ENCODE measurements around the gene FLCN. TPM values are rescaled to one million over a fixed set of nuclear protein-coding genes. Genes with fewer than 3 reads are reported as not detected.
A peak's percentile ranks its signal among the peaks of the same experiment; 100 is the strongest.
"Not testable (repeated sequence)": the region's sequence is repeated elsewhere in the genome, so short reads cannot be mapped to it uniquely, and the experiment has no call there.

The FLCN gene
- total RNA-seq, 8 experiments from 2014 or later: 9.7 to 47.0 (median 27.0) TPM

GRCh38 chr17:17186051-17186450 lies 50.9 kb downstream of the FLCN start:
- in situ Hi-C loops (cut with MboI; ENCODE audit: low pct_unique_long_range_greater_than_20kb in 2 of 9, low sequenced_read_pairs in 9 of 9, unreplicated experiment in 9 of 9): no loop called here
- Histone ChIP-seq H3K27ac (no peak overlapping the region), H3K4me3 (no peak overlapping the region), H3K4me1 (replicated peaks in 1 of 2) (peaks cover 12 to 14% of the 10 kb centered on the region in 2 donors)
- ATAC-seq (replicated peaks in 6 of 8): peak in 5 of 8 experiments; percentile 17 to 80 (median 27)
- WGBS, 10 experiments: 0 to 71% (median 61%) methylated on average over 1 to 3 of the region's 3 CpGs; no CpG with 5 or more reads in 3 of the 10 experiments

DNA sequence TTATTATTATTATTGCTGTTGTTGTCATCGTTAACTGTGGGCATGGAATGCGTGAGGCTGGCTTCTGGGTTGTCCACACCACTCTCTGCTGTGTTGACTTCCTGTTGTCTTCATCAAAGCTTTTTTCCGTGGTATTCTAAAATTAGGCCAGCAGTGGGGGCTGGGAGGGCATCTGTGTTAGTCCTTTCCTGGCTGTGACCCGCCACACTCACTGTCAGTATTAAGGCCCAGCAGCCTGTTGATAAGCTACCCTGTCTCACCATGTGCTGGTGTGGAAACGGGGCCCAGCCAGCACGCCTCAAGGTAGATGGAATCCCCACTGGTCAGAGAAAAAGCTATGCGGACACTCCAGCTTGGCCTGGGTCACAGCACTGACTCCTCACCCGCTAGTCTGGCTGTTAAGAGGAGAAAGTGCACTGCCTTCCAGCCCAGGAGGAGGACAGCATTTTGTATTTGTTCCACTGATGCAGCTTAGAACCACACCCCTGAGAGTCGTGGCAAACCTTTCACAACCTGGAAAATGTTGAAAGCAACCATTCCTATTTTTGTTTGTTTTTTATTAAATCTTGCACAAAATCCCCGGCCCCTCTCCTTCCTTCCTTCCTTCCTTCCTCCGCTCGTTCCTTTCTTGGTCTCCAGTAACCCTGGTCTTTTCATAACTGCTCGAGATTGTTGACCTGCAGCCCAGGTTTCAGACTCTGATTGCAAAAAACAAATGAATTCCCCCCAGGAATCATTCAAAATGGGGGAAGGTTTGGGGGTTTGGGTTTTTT lies 51.8 kb downstream of the FLCN start:
- in situ Hi-C loops (cut with MboI; ENCODE audit: low pct_unique_long_range_greater_than_20kb in 2 of 9, low sequenced_read_pairs in 9 of 9, unreplicated experiment in 9 of 9); H3K4me3 ChIP-seq; H3K27ac ChIP-seq; ATAC-seq (replicated peaks in 6 of 8): not testable (repeated sequence)
- H3K4me1 ChIP-seq (replicated peaks in 1 of 2): peaks cover 12 to 14% of the 10 kb centered on the region in 2 donors
- 75 to 100% (median 89%) methylated on average over 1 to 7 of the region's 13 CpGs; no CpG with 5 or more reads in 2 of the 10 experiments for WGBS, 10 experiments

DNA sequence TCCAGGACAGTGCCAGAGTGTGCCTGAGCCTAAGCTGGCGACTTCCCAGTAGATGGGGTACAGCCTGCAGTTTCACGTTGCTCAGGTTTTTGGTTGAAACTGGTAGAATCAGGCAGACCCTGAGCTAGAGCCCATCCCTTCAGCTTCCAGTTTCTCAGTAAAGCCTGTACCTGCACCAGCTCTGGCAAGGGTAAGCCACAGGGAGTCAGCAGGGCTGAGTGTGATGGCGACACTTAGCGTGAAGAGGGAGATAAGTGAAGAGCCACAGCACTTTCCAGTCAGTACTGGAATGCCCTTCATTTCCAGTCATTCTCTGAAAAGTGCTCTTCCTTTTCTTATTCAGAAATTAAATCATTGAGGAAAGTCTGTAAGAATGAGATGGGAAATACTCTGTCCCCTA lies 53.2 kb downstream of the FLCN start:
- peaks cover 12 to 14% of the 10 kb centered on the region in 2 donors for H3K4me1 ChIP-seq (replicated peaks in 1 of 2)
- WGBS, 10 experiments: 82 to 98% (median 93%) methylated on average over 1 to 4 of the region's 4 CpGs; no CpG with 5 or more reads in 1 of the 10 experiments
- no peak overlapping the region for H3K27ac ChIP-seq
- no peak for ATAC-seq (replicated peaks in 6 of 8)
- in situ Hi-C loops (cut with MboI; ENCODE audit: low pct_unique_long_range_greater_than_20kb in 2 of 9, low sequenced_read_pairs in 9 of 9, unreplicated experiment in 9 of 9): no loop called here
- no peak overlapping the region for H3K4me3 ChIP-seq

DNA sequence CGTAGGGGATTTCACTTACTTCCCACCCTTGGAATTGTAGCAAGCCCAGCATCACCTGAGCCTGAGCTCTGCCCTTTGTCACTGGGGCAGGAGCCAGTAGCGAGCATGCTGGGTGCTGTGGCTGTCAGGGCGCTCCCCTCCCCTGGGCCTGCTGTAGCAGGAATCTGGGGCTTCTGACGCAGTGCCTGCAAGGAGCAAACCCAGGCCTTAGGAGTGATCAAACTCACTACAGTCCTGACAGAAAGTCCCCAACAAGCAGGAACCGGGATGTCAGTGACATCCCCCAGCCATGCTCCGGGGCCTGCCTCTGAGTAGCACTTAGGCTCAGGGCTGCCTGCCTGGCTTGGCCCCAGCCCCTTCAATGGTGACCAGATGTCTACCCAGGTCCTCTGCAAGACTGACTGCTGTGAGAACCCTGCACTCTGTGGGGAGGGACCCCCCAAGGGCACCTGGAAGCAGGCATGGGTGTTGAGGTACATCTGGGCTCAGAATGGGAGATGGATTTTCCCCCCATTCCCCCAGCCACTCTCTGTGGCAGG lies 54.3 kb downstream of the FLCN start:
- ATAC-seq (replicated peaks in 6 of 8): no peak
- 86 to 100% (median 91%) methylated on average over 1 to 5 of the region's 6 CpGs; no CpG with 5 or more reads in 6 of the 10 experiments for WGBS, 10 experiments
- Histone ChIP-seq H3K4me1 (replicated peaks in 1 of 2) (peaks cover 12 to 14% of the 10 kb centered on the region in 2 donors), H3K27ac (no peak overlapping the region), H3K4me3 (no peak overlapping the region)
- in situ Hi-C loops (cut with MboI; ENCODE audit: low pct_unique_long_range_greater_than_20kb in 2 of 9, low sequenced_read_pairs in 9 of 9, unreplicated experiment in 9 of 9): no loop called here

DNA sequence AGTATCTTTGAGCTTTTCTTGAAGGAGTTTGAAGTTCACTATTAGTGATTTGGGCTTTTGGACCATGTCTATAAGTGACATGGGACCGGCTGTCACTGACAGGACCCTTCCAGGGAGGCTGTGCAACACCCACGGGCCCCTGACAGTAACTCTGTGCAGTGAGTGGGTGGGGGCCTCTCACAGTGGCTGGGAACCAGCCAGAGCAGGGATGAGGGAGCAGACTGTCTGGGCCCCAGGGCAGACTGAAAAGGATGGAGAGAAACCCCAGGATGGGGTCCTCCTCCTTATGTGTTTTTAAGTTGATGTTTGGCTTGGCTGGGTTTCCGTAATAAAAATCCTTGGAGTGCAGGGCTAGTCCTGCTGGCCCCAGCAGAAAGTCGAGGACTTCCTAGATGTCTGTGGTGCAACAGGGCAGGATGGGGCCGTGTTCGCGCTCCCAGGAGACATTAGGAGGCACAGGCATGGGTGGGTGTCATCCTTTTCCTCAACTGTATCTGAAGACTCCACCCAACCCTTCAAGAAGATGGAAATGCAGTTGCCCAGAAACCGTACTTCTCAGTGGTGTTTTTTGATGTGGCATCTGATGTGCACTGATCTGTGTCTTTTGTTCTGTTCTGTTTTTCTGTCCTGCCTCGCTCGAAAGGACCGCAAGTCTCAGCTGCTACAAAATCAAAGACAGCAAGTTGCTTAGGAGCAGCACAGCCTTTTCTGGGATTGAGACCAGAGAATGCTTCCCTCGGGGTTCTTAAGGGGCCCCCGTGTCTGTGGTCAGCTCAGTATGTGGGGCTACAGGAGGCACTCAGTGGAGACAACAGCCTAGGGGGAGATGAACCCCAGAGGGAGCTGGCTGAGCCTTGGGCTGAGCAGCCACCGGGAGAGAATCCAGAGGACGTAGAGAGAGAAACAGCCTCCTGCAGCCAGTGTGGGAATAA lies 55.0 kb downstream of the FLCN start:
- H3K27ac ChIP-seq: no peak overlapping the region
- no peak for ATAC-seq (replicated peaks in 6 of 8)
- in situ Hi-C loops (cut with MboI; ENCODE audit: low pct_unique_long_range_greater_than_20kb in 2 of 9, low sequenced_read_pairs in 9 of 9, unreplicated experiment in 9 of 9): no loop called here
- WGBS, 10 experiments: 80 to 100% (median 91%) methylated on average over 1 to 12 of the region's 15 CpGs; no CpG with 5 or more reads in 3 of the 10 experiments
- H3K4me3 ChIP-seq: no peak overlapping the region
- peaks cover 10% of the 10 kb centered on the region in 2 donors for H3K4me1 ChIP-seq (replicated peaks in 1 of 2)

- ATAC-seq (replicated peaks in 6 of 8): no peak
Measured at GRCh38 chr17:17180741-17181525, 56.0 kb downstream of the FLCN start.

GRCh38 chr17:17180141-17180603 lies 56.8 kb downstream of the FLCN start:
- in situ Hi-C loops (cut with MboI; ENCODE audit: low pct_unique_long_range_greater_than_20kb in 2 of 9, low sequenced_read_pairs in 9 of 9, unreplicated experiment in 9 of 9): no loop called here
- Histone ChIP-seq H3K4me1 (replicated peaks in 1 of 2) (no peaks in the 10 kb centered on the region), H3K4me3 (no peak overlapping the region), H3K27ac (no peak overlapping the region)
- 95 to 100% (median 100%) methylated on average over 1 to 7 of the region's 9 CpGs; no CpG with 5 or more reads in 5 of the 10 experiments for WGBS, 10 experiments
- no peak for ATAC-seq (replicated peaks in 6 of 8)

More at GRCh38 chr17:17180741-17181525, 56.0 kb downstream of the FLCN start:
- Histone ChIP-seq H3K4me3 (no peak overlapping the region), H3K27ac (no peak overlapping the region), H3K4me1 (replicated peaks in 1 of 2) (peaks cover 0 to under 1% of the 10 kb centered on the region in 2 donors)
- 81 to 100% (median 95%) methylated on average over 1 to 8 of the region's 13 CpGs; no CpG with 5 or more reads in 3 of the 10 experiments for WGBS, 10 experiments
- in situ Hi-C loops (cut with MboI; ENCODE audit: low pct_unique_long_range_greater_than_20kb in 2 of 9, low sequenced_read_pairs in 9 of 9, unreplicated experiment in 9 of 9): no loop called here

GRCh38 chr17:17179371-17179827 lies 57.6 kb downstream of the FLCN start:
- WGBS, 10 experiments: 100% methylated on average over 1 to 2 of the region's 2 CpGs; no CpG with 5 or more reads in 3 of the 10 experiments
- in situ Hi-C loops (cut with MboI; ENCODE audit: low pct_unique_long_range_greater_than_20kb in 2 of 9, low sequenced_read_pairs in 9 of 9, unreplicated experiment in 9 of 9): no loop called here
- H3K4me3 ChIP-seq: no peak overlapping the region
- no peak for ATAC-seq (replicated peaks in 6 of 8)
- H3K27ac ChIP-seq: no peak overlapping the region
- H3K4me1 ChIP-seq (replicated peaks in 1 of 2): no peaks in the 10 kb centered on the region

DNA sequence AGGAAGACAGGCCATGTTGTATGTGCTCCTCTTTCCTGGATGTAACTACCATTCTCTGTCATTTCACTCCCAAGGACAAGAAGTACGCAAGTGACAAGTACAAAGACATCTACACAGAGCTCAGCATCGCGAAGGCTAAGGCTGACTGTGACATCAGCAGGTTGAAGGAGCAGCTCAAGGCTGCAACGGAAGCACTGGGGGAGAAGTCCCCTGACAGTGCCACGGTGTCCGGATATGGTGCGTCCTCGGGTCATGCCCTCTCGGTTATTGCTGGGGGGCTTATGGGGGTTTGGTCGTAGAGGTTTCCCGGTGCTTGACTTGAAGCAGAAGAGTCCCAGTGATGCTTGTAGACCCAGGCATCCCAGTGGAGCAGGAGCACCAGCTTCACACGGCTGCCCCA lies 59.8 kb downstream of the FLCN start:
- H3K4me1 ChIP-seq (replicated peaks in 1 of 2): no peaks in the 10 kb centered on the region
- H3K4me3 ChIP-seq: no peak overlapping the region
- 77 to 100% (median 90%) methylated on average over 1 to 9 of the region's 12 CpGs; no CpG with 5 or more reads in 5 of the 10 experiments for WGBS, 10 experiments
- in situ Hi-C loops (cut with MboI; ENCODE audit: low pct_unique_long_range_greater_than_20kb in 2 of 9, low sequenced_read_pairs in 9 of 9, unreplicated experiment in 9 of 9): no loop called here
- H3K27ac ChIP-seq: no peak overlapping the region
- ATAC-seq (replicated peaks in 6 of 8): no peak

GRCh38 chr17:17176341-17176740 lies 60.6 kb downstream of the FLCN start:
- Histone ChIP-seq H3K4me3 (no peak overlapping the region), H3K4me1 (replicated peaks in 1 of 2) (no peaks in the 10 kb centered on the region), H3K27ac (no peak overlapping the region)
- in situ Hi-C loops (cut with MboI; ENCODE audit: low pct_unique_long_range_greater_than_20kb in 2 of 9, low sequenced_read_pairs in 9 of 9, unreplicated experiment in 9 of 9): no loop called here
- no peak for ATAC-seq (replicated peaks in 6 of 8)
- WGBS, 10 experiments: 50 to 100% (median 90%) methylated on average over 1 to 5 of the region's 12 CpGs; no CpG with 5 or more reads in 2 of the 10 experiments

GRCh38 chr17:17175917-17176316 lies 61.1 kb downstream of the FLCN start:
- in situ Hi-C loops (cut with MboI; ENCODE audit: low pct_unique_long_range_greater_than_20kb in 2 of 9, low sequenced_read_pairs in 9 of 9, unreplicated experiment in 9 of 9): no loop called here
- H3K27ac ChIP-seq: no peak overlapping the region
- no peak for ATAC-seq (replicated peaks in 6 of 8)
- H3K4me3 ChIP-seq: no peak overlapping the region
- no peaks in the 10 kb centered on the region for H3K4me1 ChIP-seq (replicated peaks in 1 of 2)
- 89 to 97% (median 95%) methylated on average over 3 to 8 of the region's 12 CpGs; no CpG with 5 or more reads in 7 of the 10 experiments for WGBS, 10 experiments

DNA sequence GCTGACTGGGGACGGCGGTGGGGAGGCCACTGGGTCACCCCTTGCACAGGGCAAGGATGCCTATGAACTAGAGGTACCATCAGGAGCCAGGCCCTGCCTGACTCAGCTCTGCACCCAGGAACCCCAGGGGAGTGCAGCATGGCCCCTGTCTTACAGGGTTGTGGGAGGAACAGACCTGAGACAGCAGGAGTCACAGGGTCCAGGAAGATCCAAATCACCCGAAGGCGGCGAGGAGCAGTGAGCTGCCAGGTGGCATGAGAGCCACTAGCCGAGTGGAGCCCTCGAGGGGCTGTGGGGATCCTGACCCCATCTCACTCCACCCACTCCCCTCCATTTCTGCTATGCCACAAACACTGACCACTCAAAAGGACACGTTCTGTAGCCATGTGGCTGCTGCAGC lies 61.6 kb downstream of the FLCN start:
- no peak for ATAC-seq (replicated peaks in 6 of 8)
- Histone ChIP-seq H3K4me1 (replicated peaks in 1 of 2) (no peaks in the 10 kb centered on the region), H3K27ac (no peak overlapping the region), H3K4me3 (no peak overlapping the region)
- 74 to 100% (median 100%) methylated on average over 1 to 5 of the region's 8 CpGs; no CpG with 5 or more reads in 5 of the 10 experiments for WGBS, 10 experiments
- in situ Hi-C loops (cut with MboI; ENCODE audit: low pct_unique_long_range_greater_than_20kb in 2 of 9, low sequenced_read_pairs in 9 of 9, unreplicated experiment in 9 of 9): no loop called here

Data from motor neuron (in vitro differentiated cells).